HG02840 (cell line): ENCODE measurements around the gene FHL3.
A peak's percentile ranks its signal among the peaks of the same experiment; 100 is the strongest.
"Not testable (repeated sequence)": the region's sequence is repeated elsewhere in the genome, so short reads cannot be mapped to it uniquely, and the experiment has no call there.

Source experiments
- ATAC-seq: cut with Tn5 transposase; IDR thresholded peaks from one replicate; pipeline ENCODE4 v1.9.1; 2021; ENCODE audit warnings: mild to moderate bottlenecking, moderate library complexity, moderate number of reproducible peaks; ENCODE audit not compliant: unreplicated experiment, low FRiP score

The FHL3 gene

GRCh38 chr1:37995751-37996345, 9.5 kb downstream of the FHL3 start:
- no peak for ATAC-seq

DNA sequence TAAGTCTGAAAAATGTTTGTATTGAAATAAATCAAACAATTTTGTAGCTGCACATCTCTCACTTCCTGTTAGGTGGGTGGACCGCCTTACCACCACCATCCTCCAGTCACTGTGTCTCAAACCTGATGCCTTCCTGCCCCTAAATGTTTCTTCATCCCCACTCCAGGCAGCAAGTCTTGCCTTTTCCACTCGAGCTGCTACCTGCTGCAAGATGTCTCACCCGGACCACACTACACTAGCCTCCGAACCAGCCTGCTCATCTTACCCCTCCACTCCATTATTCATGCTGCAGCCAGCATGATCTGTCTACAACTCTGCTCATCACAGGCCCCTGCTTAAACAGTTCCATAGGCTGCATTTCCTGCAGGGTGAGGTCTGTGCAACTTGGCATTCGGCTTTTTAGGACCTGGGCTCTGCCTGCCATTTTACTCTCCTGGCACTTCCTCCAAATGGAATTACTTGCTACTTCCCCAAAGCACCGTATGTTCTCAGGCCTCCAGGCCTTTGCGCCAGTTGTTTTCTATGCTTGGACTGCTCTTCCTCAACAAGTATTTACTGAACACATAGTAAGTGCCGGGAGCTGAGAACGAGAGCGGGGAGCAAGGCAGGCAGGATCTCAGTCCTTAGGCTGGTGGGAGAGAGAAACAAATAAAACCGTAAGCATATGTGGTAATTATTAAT, 10.3 kb downstream of the FHL3 start:
- ATAC-seq = no peak

DNA sequence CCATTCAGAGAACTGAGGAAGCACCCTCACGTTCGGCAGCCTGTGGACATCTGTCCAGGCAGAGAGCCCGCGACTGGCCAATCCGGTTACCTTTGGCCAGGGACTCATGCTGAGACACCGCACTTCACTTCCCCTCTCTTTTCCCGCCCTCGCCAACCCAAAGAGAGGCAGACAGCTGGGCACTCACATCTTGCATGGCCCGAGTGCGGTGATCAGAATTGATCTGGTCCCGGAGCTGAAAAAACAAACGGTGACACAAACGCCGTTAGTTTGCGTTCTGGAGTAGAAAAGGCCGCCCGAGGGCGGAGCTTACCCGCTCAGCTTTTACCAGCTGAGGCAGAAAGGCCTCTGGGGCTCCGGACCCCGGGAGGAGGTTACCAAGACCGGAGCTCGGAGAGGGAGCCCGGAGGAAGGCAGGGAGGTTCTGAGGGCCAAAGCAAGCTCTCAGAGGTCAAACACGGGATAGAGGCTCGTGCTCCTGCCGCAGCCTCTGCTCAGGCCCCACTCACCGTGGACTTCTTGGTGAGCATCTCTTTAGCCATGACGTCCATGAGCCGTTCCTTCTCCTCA, 15.9 kb downstream of the FHL3 start:
- peak; percentile 41 for ATAC-seq

GRCh38 chr1:37987679-37988078, 17.6 kb downstream of the FHL3 start:
- no peak for ATAC-seq

GRCh38 chr1:37983546-37983945, 21.8 kb downstream of the FHL3 start:
- ATAC-seq = no peak

DNA sequence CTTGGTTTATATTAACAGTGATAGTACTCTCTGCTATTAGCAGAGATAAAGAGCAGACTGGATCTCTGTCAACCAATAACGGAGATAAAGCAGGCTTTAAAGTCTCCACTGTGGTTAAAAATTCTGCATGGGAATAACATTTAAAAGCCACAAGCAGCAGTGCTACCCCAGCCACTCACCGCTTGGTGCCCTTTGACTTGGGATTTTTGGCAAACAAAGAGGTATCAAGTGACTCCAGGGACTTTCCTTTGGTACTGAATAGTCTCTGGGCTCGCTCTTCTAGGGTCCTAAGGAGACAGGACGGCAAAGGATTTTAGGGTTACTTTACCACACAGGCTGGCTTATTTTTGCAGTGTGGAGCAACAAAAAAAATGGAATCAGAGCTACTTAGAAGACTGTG, 26.8 kb downstream of the FHL3 start:
- no peak for ATAC-seq

DNA sequence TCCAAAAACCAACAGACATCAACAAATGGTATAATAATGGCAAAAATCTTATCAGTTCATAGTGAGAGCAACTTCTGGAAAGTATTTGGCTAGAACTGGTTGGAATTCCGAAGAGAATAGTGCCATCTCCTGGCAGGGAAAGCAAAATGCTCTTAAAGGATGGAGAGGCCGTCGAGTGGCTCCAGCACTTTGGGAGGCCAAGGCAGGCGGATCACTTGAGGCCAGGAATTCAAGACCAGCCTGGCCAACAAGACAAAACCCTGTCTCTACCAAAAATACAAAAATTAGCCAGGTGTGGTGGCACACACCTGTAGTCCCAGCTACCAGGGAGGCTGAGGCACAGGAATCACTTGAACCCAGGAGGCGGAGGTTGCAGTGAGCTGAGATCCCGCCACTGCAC, 30.2 kb downstream of the FHL3 start:
- ATAC-seq = not testable (repeated sequence)

GRCh38 chr1:37974567-37974966, 30.7 kb downstream of the FHL3 start:
- no peak for ATAC-seq

DNA sequence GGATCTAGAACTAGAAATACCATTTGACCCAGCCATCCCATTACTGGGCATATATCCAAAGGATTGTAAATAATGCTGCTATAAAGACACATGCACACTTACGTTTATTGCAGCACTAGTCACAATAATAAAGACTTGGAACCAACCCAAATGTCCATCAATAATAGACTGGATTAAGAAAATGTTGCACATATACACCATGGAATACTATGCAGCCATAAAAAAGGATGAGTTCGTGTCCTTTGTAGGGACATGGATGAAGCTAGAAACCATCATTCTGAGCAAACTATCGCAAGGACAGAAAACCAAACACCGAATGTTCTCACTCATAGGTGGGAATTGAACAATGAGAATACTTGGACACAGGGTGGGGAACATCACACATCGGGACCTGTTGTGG, 31.6 kb downstream of the FHL3 start:
- ATAC-seq = not testable (repeated sequence)

GRCh38 chr1:37965301-37965700, 40.0 kb downstream of the FHL3 start:
- ATAC-seq = no peak

GRCh38 chr1:37964106-37964505, 41.2 kb downstream of the FHL3 start:
- ATAC-seq = not testable (repeated sequence)

GRCh38 chr1:37958690-37959089, 46.6 kb downstream of the FHL3 start:
- no peak for ATAC-seq

DNA sequence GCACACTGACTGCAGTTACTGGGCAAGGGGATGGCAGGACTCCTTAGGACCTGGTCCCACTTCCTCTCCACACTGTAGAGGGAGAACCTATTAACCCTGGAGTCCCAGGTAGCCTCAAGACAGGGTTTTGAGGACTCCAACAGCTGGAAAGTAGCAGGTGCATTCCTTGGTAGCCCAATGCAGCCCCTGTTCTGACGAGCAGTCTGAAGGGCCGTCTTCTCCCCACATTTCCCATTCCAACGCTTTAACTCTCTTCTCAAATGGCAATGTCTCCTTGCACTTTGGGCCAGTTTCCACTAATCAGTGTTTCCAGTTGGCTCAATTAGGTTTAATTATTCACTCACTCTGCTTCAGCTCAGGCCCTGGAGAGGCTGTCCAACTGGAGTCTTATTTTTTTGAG, 49.6 kb downstream of the FHL3 start:
- no peak for ATAC-seq

- ATAC-seq = no peak
These were observed 50.9 kb downstream of the FHL3 start for GRCh38 chr1:37954316-37954971.

GRCh38 chr1:37952738-37953137, 52.6 kb downstream of the FHL3 start:
- ATAC-seq = no peak

- no peak for ATAC-seq
These were observed 53.3 kb downstream of the FHL3 start for GRCh38 chr1:37951783-37952624.

DNA sequence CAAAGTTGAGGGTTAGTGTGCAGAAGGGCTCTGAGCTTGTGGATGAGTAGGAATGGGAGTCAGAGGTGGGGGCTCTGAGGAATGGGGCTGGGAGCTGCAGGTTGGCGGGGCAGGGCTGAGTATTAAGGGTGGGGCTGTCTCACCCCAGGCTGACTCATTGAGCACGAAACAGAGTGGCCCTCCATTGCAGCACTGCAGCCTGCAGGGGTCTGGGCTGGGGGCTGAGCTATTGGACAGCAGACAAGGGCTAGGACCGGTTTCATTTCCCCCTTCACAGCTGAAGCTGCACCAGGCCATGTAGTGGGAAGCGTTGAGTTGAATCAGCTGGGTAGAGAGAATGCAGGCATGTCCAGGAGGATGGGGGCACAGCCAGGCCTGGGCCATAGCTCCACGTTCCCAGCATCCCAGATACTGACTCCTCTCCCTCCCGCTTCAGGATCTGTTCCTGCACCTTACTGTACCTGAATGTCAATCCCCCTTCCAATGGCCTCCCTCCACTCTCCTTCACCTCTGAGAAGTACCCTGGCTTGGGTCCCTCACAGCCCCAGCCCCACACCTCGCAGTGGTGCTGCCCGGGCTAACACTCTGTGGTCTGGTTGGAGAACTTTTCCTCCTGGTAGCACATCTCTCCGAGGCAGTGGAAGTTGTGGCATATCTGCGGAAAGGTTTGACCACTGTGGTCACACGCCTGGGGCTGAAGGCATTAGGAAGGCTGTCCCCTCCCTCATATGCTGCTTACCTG, 54.1 kb downstream of the FHL3 start:
- ATAC-seq = no peak

- ATAC-seq = no peak
These were observed 55.7 kb downstream of the FHL3 start for GRCh38 chr1:37949524-37950152.

GRCh38 chr1:37948841-37949240, 56.5 kb downstream of the FHL3 start:
- no peak for ATAC-seq

DNA sequence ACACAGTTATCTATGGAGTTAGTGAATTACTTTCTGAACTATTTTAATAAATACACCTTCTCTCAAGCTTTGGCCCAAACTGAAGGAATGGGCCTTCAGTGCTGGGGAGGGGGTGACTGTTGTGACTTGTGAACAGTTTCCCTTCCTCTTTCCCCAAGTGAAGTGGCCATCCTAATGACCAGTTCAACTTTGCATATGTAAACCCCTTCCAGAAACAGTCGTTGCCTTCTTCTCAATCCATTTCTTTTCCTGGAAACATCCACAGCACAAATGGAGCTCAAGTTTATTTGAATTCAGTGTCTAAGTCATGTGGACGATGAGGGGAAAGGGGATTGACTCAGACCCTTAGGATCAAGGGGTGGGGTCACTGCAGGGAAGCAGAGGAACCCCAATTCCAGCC, 57.1 kb downstream of the FHL3 start:
- no peak for ATAC-seq
